GM23248 (cell line): ENCODE measurements around the gene NRBP1. TPM values are rescaled to one million over a fixed set of nuclear protein-coding genes. Genes with fewer than 3 reads are reported as not detected.
A peak's percentile ranks its signal among the peaks of the same experiment; 100 is the strongest.

Experiments used
- DNase-seq: peaks from one replicate; pipeline ENCODE4 v3.0.0-alpha.2; 2015
- H2AFZ ChIP-seq: fragments of 200-600 bp; sonication (generic); 2 replicates; pipeline ENCODE4 v1.6.1; 2016; ENCODE audit warnings: antibody characterized with exemption
- H3F3A ChIP-seq: fragments of 200-600 bp; sonication (generic); 2 replicates; pipeline ENCODE4 v1.6.1; 2016; ENCODE audit warnings: mild to moderate bottlenecking, antibody characterized with exemption, mixed run types; ENCODE audit not compliant: insufficient read depth
- H3K27ac ChIP-seq: fragments of 200-600 bp; sonication (generic); 2 replicates; pipeline ENCODE4 v1.5.1; 2016; ENCODE audit warnings: mild to moderate bottlenecking
- H3K27me3 ChIP-seq: fragments of 200-600 bp; sonication (generic); replicated peaks from 2 replicates; pipeline ENCODE4 v1.6.1; 2016; ENCODE audit warnings: mild to moderate bottlenecking; ENCODE audit not compliant: insufficient read depth
- H3K36me3 ChIP-seq: fragments of 200-600 bp; sonication (generic); 2 replicates; pipeline ENCODE4 v1.6.1; 2016; ENCODE audit warnings: low read depth, mild to moderate bottlenecking
- H3K4me1 ChIP-seq: fragments of 200-600 bp; sonication (generic); 2 replicates; pipeline ENCODE4 v1.6.1; 2016; ENCODE audit warnings: mild to moderate bottlenecking; ENCODE audit not compliant: insufficient read depth
- H3K4me2 ChIP-seq: fragments of 200-600 bp; sonication (generic); one replicate; pipeline ENCODE4 v1.6.1; 2016; ENCODE audit warnings: mild to moderate bottlenecking; ENCODE audit not compliant: unreplicated experiment
- H3K4me3 ChIP-seq: fragments of 200-600 bp; sonication (generic); 2 replicates; pipeline ENCODE4 v1.5.1; 2016; ENCODE audit warnings: mild to moderate bottlenecking
- H3K79me2 ChIP-seq: fragments of 200-600 bp; sonication (generic); 2 replicates; pipeline ENCODE4 v1.6.1; 2016; ENCODE audit warnings: mild to moderate bottlenecking; ENCODE audit not compliant: insufficient read depth
- H3K9ac ChIP-seq: fragments of 200-600 bp; sonication (generic); 2 replicates; pipeline ENCODE4 v1.6.1; 2016; ENCODE audit warnings: mild to moderate bottlenecking
- H3K9me2 ChIP-seq: fragments of 200-600 bp; sonication (generic); 2 replicates; pipeline ENCODE4 v1.6.1; 2016; ENCODE audit warnings: mixed run types, mild to moderate bottlenecking, moderate library complexity; ENCODE audit not compliant: insufficient read depth
- H3K9me3 ChIP-seq: fragments of 200-600 bp; sonication (generic); one replicate; pipeline ENCODE4 v1.6.1; 2017; ENCODE audit warnings: low read depth
- H4K20me1 ChIP-seq: fragments of 200-600 bp; sonication (generic); 2 replicates; pipeline ENCODE4 v1.6.0; 2016; ENCODE audit not compliant: insufficient read depth
- EZH2 ChIP-seq: fragments of 200-600 bp; sonication (generic); IDR thresholded peaks from 2 replicates; pipeline ENCODE4 v1.6.1; 2018; ENCODE audit warnings: antibody characterized with exemption, mild to moderate bottlenecking; ENCODE audit not compliant: insufficient read depth, poor library complexity, severe bottlenecking
- EZH2phosphoT487 ChIP-seq: fragments of 200-600 bp; sonication (generic); IDR thresholded peaks from 2 replicates; pipeline ENCODE4 v1.6.1; 2018; ENCODE audit warnings: antibody characterized with exemption, moderate library complexity, mild to moderate bottlenecking, low read depth; ENCODE audit not compliant: insufficient read depth
- WGBS, 2 experiments: methylation state at CpG; one replicate each; pipeline ENCODE4 v1.1.6; 2015 to 2017; ENCODE audit warnings: low lambda C conversion rate in 2 of 2, low coverage in 1 of 2; ENCODE audit errors: missing lambda C conversion rate in 2 of 2; 5-methylcytosine and 5-hydroxymethylcytosine counted together
- in situ Hi-C: fragments of 300-500 bp; cut with MboI; formaldehyde crosslinking; loops from 2 replicates; pipeline ENCODE4 v1.15.0; 2020
- polyA plus RNA-seq: library from polyadenylated mRNA; unstranded; fragments of >200 nt; fragmentation: Nextera tagmentation; extraction: Ambion mirVana; gene quantifications from 2 replicates; pipeline ENCODE4 v1.2.1, GENCODE V29; 2016
- total RNA-seq: library from RNA; depleted of rRNA; stranded (reverse); fragments of >200 nt; shearing (Covaris generic); gene quantifications from 2 replicates; pipeline ENCODE4 v1.2.3, GENCODE V29; 2014

NRBP1 gene
- total and polyA plus RNA-seq, 2 experiments from 2014 or later: 165 to 201 TPM

- no peak overlapping the region for H3K27ac ChIP-seq
- no peaks in the 10 kb centered on the region for H3F3A ChIP-seq
- H4K20me1 ChIP-seq: no peaks in the 10 kb centered on the region
- TF ChIP-seq EZH2: no peak
- no peak for TF ChIP-seq EZH2phosphoT487
- H2AFZ ChIP-seq: no peak overlapping the region
- no peaks in the 10 kb centered on the region for H3K4me1 ChIP-seq
- no peaks in the 10 kb centered on the region for H3K36me3 ChIP-seq
- H3K9ac ChIP-seq: no peak overlapping the region
- H3K9me3 ChIP-seq: no peaks in the 10 kb centered on the region
- no peak overlapping the region for H3K4me2 ChIP-seq
- H3K9me2 ChIP-seq: no peaks in the 10 kb centered on the region
- no peak for DNase-seq
- in situ Hi-C loops: no loop called here
- H3K4me3 ChIP-seq: no peak overlapping the region
- no peaks in the 10 kb centered on the region for H3K27me3 ChIP-seq
- peaks cover 100% of the 10 kb centered on the region for H3K79me2 ChIP-seq
- WGBS, 2 experiments: 87 to 91% methylated on average over 5 of the region's 5 CpGs
Observed at GRCh38 chr2:27398962-27399361, 29.5 kb upstream of the NRBP1 start.

GRCh38 chr2:27400348-27401135, 27.9 kb upstream of the NRBP1 start:
- no peak overlapping the region for H3K4me2 ChIP-seq
- no peaks in the 10 kb centered on the region for H4K20me1 ChIP-seq
- TF ChIP-seq EZH2 (no peak), EZH2phosphoT487 (no peak)
- WGBS, 2 experiments: 86 to 92% methylated on average over 2 of the region's 2 CpGs
- no peaks in the 10 kb centered on the region for H3K4me1 ChIP-seq
- no peaks in the 10 kb centered on the region for H3K9me2 ChIP-seq
- in situ Hi-C loops: no loop called here
- peaks cover 100% of the 10 kb centered on the region for H3K79me2 ChIP-seq
- no peak overlapping the region for H3K27ac ChIP-seq
- H3K9ac ChIP-seq: peak overlapping the region; percentile 1; the same call in 1 of the 2 replicates
- H3F3A ChIP-seq: no peaks in the 10 kb centered on the region
- H3K9me3 ChIP-seq: no peaks in the 10 kb centered on the region
- H3K4me3 ChIP-seq: no peak overlapping the region
- H3K27me3 ChIP-seq: no peaks in the 10 kb centered on the region
- DNase-seq: peak; percentile 23
- no peaks in the 10 kb centered on the region for H3K36me3 ChIP-seq
- no peak overlapping the region for H2AFZ ChIP-seq

GRCh38 chr2:27407798-27408491, 20.5 kb upstream of the NRBP1 start:
- 49% methylated on average over 16 of the region's 16 CpGs for WGBS, 2 experiments

GRCh38 chr2:27408601-27409320, 19.7 kb upstream of the NRBP1 start:
- peak overlapping the region; percentile 100 for H2AFZ ChIP-seq
- no peaks in the 10 kb centered on the region for H3K9me2 ChIP-seq
- in situ Hi-C loops: no loop called here
- H3F3A ChIP-seq: peaks cover 12% of the 10 kb centered on the region
- peak overlapping the region; percentile 64 for H3K27ac ChIP-seq
- H3K36me3 ChIP-seq: no peaks in the 10 kb centered on the region
- H3K27me3 ChIP-seq: no peaks in the 10 kb centered on the region
- peaks cover 56% of the 10 kb centered on the region for H3K79me2 ChIP-seq
- H3K4me1 ChIP-seq: peaks cover 12% of the 10 kb centered on the region
- peak overlapping the region; percentile 98 for H3K4me2 ChIP-seq
- TF ChIP-seq EZH2phosphoT487 (no peak), EZH2 (no peak)
- WGBS, 2 experiments: 1 to 2% methylated on average over 23 to 32 of the region's 33 CpGs
- no peaks in the 10 kb centered on the region for H4K20me1 ChIP-seq
- no peaks in the 10 kb centered on the region for H3K9me3 ChIP-seq
- peak overlapping the region; percentile 85 for H3K9ac ChIP-seq
- peak overlapping the region; percentile 85 for H3K4me3 ChIP-seq
- DNase-seq: peak; percentile 67

More at GRCh38 chr2:27407798-27408491, 20.5 kb upstream of the NRBP1 start:
- Histone ChIP-seq H3K4me2 (peak overlapping the region; percentile 98), H3F3A (peaks cover 12% of the 10 kb centered on the region), H3K4me3 (peak overlapping the region; percentile 85), H3K27me3 (no peaks in the 10 kb centered on the region), H3K9ac (peak overlapping the region; percentile 85), H3K9me3 (no peaks in the 10 kb centered on the region), H3K4me1 (peaks cover 12% of the 10 kb centered on the region), H4K20me1 (no peaks in the 10 kb centered on the region), H3K79me2 (peaks cover 64% of the 10 kb centered on the region), H3K36me3 (no peaks in the 10 kb centered on the region), H3K27ac (peak overlapping the region; percentile 64), H3K9me2 (no peaks in the 10 kb centered on the region), H2AFZ (peak overlapping the region; percentile 100)
- in situ Hi-C loops: no loop called here
- TF ChIP-seq EZH2phosphoT487: no peak
- TF ChIP-seq EZH2: no peak
- peak; percentile 79 for DNase-seq
